ENCODE data around the gene TRPC4.

The TRPC4 gene

DNA sequence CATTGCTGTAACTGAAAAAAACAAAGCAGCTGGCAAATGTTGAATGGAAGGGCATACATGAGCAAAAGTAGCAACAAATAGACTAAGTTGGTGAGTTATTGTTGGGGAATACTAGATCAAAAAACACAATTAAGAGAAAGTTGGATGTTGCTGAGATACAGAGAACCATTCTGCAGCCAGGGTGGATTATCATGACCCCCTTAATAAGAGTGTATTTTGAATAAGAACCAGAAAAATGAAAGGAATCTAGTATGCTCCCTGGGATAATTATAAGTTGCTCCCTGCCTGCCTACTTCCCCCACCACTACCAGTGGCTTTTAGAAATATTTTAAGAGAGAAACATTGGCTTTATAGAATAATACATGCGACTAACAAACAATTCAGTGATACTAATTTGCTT lies 14.5 kb upstream of the TRPC4 start:
- ChIA-PET POLR2A (no interaction called here), CTCF (interaction anchor here (1.0 kb wide), 1 partner anchor 9 kb away, joined by 3 read pairs; no protein-coding TSS in a partner anchor)
- TF ChIP-seq CTCF (IDR thresholded peaks at IDR 0.05; ENCODE audit: control extremely low read depth, extremely low read depth, low read depth, missing control alignments) = no peak
- no peak for DNase-seq (ENCODE audit: extremely low spot score)

DNA sequence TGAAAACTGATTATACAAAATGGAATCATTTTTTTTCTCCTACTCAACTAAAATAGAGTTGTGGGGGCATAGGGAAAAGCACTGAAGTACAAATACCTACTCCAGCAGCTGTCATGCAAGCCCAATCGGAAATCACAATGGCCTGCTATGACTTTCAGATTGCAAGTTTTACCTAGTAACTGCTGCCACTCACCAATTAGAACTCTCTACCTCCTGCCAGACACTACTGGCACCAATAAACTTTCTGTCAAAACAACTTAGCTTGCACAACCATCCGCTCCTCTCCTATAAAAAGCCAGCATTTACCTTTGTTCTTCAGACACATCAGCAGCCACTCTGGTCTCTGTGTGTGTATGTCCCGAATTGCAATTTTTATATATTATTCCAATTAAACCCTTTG lies 9.3 kb upstream of the TRPC4 start:
- ChIA-PET POLR2A (no interaction called here), CTCF (interaction anchor here (1.8 kb wide), 1 partner anchor 11 kb away, joined by 3 read pairs; no protein-coding TSS in a partner anchor)
- no peak for DNase-seq (ENCODE audit: extremely low spot score)
- no peak for TF ChIP-seq CTCF (IDR thresholded peaks at IDR 0.05; ENCODE audit: control extremely low read depth, extremely low read depth, low read depth, missing control alignments)

- TF ChIP-seq CTCF (IDR thresholded peaks at IDR 0.05; ENCODE audit: control extremely low read depth, extremely low read depth, low read depth, missing control alignments) = no peak
- ChIA-PET POLR2A (no interaction called here), CTCF (interaction anchor here (1.5 to 1.8 kb wide), 2 partner anchors 10 to 16 kb away, joined by 3 to 4 read pairs; no protein-coding TSS in a partner anchor)
- no peak for DNase-seq (ENCODE audit: extremely low spot score)
Measured at GRCh38 chr13:37878496-37878895, 8.9 kb upstream of the TRPC4 start.

- CTCF ChIA-PET = interaction anchor here (1.0 kb wide), 2 partner anchors 15 to 712 kb away, joined by 3 read pairs; no protein-coding TSS in a partner anchor
- TF ChIP-seq CTCF (IDR thresholded peaks at IDR 0.05; ENCODE audit: control extremely low read depth, extremely low read depth, low read depth, missing control alignments) = no peak
- POLR2A ChIA-PET = no interaction called here
- no peak for DNase-seq (ENCODE audit: extremely low spot score)
Measured at GRCh38 chr13:37870895-37871550, 1.5 kb upstream of the TRPC4 start.

DNA sequence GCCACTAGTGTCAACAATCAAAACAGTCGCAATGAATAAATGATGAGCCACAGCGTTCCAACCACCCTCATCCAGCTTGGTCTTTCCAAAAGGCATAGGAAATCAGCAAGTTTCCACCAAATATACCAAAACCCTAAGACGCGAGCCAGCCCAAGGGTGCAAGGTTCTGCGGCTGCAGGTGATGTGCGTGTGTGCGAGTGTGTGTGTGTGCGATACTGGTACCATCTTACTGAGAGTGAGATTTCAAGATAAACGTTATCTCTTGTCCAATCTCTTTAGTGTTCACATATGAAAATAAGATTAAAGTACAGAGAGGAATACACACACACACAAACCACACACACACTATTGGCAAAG lies 895 bp upstream of the TRPC4 start:
- no peak for DNase-seq (ENCODE audit: extremely low spot score)
- ChIA-PET CTCF (interaction anchor here (1.0 kb wide), 2 partner anchors 16 to 712 kb away, joined by 3 read pairs; no protein-coding TSS in a partner anchor), POLR2A (no interaction called here)
- TF ChIP-seq CTCF (IDR thresholded peaks at IDR 0.05; ENCODE audit: control extremely low read depth, extremely low read depth, low read depth, missing control alignments) = no peak

GRCh38 chr13:37869506-37869755 lies 141 bp downstream of the TRPC4 start:
- no peak for DNase-seq (ENCODE audit: extremely low spot score)
- ChIA-PET CTCF (interaction anchor here (1.3 kb wide), 1 partner anchor 17 kb away, joined by 3 read pairs; no protein-coding TSS in a partner anchor), POLR2A (no interaction called here)
- no peak for TF ChIP-seq CTCF (IDR thresholded peaks at IDR 0.05; ENCODE audit: control extremely low read depth, extremely low read depth, low read depth, missing control alignments)
